A549 (cell line): Measurements from ENCODE around the gene NMRK1.

Source experiments
- CTCF ChIP-seq: fragments of >200 bp; sonication (Bioruptor Twin); formaldehyde crosslinking; IDR thresholded peaks from 3 replicates; pipeline ENCODE4 v1.5.1; 2016
- EP300 ChIP-seq, 2 experiments: fragments of >200 bp; sonication (Bioruptor Twin); formaldehyde crosslinking; IDR thresholded peaks; 2 replicates in 1 of 2; 3 replicates in 1 of 2; pipeline ENCODE4 v1.6.1; 2016 to 2017
- POLR2AphosphoS2 ChIP-seq: conservative IDR thresholded peaks from 2 replicates; pipeline ENCODE4 v1.6.1; 2012; ENCODE audit warnings: low read length, improper control_type of control experiment, inconsistent platforms
- SREBF2 ChIP-seq: fragments of 450-650 bp; IDR thresholded peaks from 2 replicates; pipeline ENCODE4 v1.6.1; 2014; ENCODE audit warnings: mild to moderate bottlenecking, moderate library complexity

GRCh38 chr9:75108571-75108970, 20.6 kb upstream of the NMRK1 start:
- TF ChIP-seq SREBF2 (no peak), EP300 (IDR thresholded peaks at IDR 0.05) (no peak), CTCF (no peak), POLR2AphosphoS2 (no peak)
